CD1c-positive myeloid dendritic cell (primary cell): ENCODE data around the gene AGO4.

Experiments used
- DNase-seq: peaks from one replicate; pipeline ENCODE4 v3.0.0-alpha.2; 2016; ENCODE audit errors: extremely low spot score

Gene AGO4

GRCh38 chr1:35894656-35895055 is 86.8 kb downstream of the AGO4 start:
- peak; percentile 24 for DNase-seq

- DNase-seq: no peak
These were observed 92.1 kb downstream of the AGO4 start for GRCh38 chr1:35899941-35900340.

GRCh38 chr1:35901235-35901634 is 93.4 kb downstream of the AGO4 start:
- DNase-seq: no peak

- DNase-seq: no peak
These were observed 94.9 kb downstream of the AGO4 start for GRCh38 chr1:35902671-35903070.
